HG03521 (cell line): Measurements from ENCODE around the gene GALNS.

Experiments used
- ATAC-seq: cut with Tn5 transposase; IDR thresholded peaks from one replicate; pipeline ENCODE4 v1.9.1; 2021; ENCODE audit warnings: mild to moderate bottlenecking, moderate library complexity; ENCODE audit not compliant: unreplicated experiment

Gene GALNS

DNA sequence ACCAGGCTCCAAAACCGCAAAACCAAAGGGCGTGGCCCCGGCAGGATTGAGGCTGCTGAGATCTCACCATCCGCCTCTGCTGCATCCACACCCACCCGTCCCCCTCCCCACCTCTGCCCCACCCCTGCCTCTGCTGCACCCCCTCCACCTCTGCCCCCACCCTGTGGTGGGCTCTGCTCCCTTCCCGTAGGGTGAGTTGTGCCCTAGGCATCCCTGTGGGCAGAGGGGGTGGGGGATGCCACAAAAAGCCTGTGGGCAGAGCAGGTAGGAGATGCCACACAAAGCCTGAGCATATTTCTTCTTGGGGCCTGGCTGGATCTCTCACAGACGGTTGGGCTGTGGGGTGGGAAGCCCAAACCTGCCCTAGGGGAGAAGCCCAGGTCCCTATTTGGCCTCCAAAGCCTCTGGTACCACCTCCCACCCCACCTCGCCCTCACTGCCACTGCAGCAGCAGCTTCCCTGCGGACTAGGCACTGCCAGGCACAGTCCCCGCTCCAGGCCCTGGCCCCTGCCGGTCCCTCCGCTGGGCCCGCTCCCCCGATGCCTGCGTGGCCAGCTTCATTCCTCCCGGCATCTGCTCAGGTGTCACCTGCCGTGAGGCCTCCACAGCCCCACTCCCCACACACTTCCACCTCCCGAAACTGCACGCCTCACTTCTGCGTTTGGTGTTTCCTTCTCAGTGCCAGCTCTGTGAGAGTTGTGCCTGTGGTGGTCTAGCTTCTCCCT, 21.0 kb upstream of the GALNS start:
- no peak for ATAC-seq

DNA sequence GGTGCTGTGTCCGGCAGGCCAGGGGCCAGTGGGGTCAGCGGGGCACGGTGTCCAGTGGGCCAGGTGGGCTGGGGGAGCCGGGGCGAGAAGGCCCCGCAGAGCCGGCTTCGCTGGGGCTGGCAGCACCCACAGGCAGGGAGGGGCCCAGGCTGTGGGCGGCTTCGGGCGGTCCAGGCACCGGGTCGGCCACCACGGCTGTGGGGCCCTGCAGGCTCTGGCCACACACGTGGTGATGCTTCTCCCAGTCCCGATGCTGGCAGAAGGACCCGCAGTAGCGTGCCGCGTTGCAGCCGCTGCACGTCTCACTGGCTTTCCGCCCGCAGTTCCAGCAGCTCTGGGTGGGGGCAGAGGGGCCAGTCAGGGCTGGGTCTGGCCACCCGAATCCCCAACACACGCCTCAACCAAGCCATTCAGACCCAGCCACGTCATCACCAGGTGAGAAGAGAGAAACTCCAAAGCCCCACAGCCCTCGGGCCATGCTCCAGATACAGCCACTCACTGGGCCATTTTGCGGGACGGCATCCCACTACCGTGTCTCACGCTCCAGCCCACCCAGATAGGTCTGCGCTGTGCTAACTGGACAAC, 20.3 kb upstream of the GALNS start:
- ATAC-seq = no peak

DNA sequence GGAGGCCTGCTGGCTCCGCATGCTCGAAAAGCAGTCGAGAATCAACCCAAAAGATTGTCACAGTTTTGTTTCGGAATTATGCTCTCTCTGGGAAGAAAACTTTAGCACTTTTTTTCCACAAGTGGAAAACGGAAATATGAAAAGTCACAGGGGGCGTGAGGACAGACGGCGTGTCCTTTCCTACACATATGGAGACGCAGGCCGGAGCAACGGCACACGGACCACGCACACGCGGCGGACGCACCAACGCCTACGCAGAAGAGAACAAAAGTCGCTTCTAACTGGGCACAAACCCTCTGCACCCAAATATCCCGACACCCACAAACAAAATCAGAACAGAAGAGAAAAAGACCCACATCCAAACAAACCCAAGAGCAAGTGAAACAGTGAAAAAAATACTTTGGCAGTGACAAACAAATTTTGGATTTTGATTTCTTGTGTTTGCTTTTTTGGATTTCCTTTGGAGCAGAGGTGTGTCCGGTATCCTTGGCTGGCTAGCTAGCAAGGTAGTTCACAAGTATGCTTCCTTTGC, 19.0 kb upstream of the GALNS start:
- no peak for ATAC-seq

DNA sequence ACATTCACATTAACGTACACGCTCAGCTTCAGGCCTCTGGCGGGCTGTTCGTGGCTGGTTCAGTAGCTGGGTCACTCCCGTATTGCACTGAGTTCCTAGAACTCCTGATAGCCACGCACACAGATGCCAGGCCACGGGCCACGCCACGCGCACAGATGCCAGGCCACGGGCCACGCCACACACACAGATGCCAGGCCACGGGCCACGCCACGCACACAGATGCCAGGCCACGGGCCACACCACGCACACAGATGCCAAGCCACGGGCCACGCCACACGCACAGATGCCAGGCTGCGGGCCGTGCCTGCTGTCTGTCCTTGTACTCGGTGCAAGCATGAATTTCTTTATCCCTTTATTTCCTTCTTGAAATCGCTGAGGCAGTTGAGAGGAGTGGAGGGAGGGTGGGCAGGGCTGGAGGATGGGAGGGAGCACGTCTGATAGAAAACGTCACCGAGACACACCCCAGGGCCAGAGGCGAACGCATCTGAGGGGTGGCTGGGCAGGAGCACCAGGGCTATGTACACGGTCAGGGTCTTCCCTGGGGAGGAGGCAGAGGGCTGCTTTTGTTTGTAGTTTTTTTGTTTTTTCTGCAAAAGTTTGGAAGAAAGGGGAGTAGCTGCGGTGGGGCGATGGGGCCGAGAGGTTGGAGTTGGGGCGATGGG, 18.3 kb upstream of the GALNS start:
- ATAC-seq = no peak

DNA sequence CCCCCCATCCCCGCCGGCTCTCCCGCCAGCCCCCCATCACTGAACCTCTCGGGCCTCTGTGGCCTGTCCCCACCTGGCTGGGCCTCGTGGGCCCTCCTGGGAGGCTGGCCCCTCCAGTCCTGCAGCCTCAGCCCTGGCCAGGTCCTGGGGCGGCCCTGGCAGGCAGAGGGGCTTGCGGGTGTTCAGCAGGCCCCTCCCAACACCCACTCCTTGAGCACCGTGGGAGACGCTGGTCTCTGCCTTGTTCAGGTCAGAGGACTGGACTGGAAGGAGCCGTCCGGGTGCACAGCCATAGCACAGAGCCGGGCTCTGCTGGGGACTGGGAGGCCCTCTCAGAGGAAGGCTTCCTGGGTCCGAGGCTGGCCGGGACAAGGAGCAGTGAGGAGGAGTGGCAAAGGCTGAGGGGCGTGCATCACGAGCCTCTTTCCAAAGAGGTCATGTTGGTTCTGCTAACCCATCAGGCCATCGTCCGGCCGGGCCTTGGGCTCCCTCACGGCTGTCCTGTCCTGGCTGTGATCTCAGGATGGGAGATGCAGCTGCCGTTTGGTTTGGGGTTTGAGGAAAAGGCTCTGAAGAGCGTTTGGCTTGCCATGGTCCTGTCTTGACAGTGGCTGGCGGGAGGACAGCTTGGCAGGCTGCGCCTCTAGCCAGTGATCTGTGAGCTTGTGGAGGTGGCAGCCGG, 16.0 kb upstream of the GALNS start:
- ATAC-seq = no peak

DNA sequence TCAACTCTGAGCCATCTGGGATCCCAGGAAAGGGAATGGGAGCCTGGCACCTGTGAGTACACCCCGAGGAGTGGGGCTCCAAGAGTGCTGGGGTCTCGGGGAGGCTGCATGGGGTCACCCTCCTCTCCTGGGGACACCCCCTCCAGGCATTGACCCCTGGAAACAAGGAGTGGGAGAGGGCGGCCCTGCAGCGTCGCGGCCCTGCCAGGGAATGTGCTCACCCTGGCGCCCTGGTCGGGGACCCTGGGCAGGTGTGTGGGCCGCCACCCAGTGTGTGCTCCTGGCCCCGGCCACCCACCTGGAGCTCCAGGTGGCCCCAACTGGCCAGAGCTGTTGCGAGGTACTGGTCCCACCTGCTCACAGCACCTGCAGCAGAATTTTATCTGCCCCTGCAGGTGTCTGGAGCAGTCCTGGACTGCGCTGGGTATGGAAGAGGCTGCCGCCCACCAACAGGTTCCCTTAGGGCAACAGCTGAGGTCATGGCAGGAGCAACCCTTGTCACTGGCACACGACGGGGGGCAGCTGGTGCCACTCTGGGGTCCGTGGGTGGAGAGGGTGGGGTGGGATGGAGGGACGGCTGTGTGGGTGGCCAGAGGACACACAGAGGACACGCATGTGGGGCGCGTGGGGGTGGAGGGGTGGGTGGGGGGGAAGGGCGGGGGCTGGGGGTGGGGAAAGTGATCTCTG, 15.1 kb upstream of the GALNS start:
- no peak for ATAC-seq

DNA sequence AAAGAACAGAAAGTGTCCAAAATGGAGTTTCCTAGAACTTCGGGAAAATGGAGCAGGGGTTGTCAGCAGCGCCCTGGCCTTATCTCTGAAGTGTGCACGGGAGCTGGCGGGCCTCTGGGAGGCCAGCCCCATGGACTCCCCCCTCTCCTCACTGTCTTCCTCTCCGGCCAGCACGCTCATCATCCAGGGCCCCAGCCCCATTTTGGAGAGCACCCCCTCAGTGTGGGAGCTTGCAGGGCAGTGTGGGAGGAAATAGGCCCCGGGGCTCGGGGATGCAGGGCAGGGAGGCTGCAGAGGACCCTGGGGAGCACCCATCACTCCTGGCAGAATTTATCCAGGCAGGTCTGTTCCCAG, 14.6 kb upstream of the GALNS start:
- no peak for ATAC-seq

DNA sequence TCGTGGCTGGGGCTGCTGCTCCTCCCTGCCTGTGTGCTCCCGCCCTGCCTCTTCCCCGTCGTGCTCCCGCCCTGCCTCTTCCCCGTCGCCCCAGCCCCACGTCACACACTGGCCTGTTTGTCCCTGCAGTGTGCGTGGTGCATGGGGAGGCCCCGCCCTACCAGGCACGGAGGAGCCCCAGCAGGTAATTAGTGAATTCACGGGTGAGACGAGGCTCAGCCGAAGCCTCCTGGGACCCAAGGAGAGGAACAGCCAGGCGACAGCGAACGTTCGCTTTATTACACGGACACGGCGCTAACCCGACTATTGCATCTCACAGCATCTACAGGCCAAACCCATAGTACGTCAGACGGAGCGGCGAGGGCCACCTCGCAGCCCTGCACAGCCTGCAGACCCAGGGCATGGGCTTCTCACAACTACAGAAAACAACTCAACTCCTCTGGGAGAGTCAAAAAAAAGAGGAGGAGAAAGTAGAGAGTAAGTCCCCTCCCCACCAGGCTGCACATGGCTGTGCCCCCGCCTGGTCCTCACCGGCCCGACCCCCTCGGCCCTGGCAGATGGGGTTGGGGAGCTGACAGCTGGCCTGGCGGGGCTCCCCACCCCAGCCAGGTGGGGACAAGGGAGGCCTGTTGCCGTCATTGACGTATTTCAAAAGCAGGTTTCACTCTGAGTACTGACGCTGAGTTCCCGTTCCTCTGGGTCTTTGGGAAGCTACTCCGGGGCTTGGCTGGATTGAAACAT, 14.0 kb upstream of the GALNS start:
- ATAC-seq = no peak

DNA sequence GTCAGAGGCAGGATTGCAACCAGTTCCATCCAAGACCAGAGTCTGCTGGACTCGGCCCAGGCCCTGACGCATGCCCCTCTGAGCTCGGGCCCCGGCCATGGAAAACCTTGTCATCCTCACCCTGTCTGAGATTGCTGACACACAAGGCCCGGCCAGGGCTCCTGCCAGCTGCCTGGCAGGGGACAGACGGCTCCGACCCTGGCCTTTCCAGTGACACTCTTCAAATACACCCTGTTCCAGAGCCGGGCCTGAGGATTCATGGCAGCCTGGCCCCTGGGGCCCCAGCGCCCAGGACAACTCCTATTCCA, 12.9 kb upstream of the GALNS start:
- ATAC-seq = no peak

DNA sequence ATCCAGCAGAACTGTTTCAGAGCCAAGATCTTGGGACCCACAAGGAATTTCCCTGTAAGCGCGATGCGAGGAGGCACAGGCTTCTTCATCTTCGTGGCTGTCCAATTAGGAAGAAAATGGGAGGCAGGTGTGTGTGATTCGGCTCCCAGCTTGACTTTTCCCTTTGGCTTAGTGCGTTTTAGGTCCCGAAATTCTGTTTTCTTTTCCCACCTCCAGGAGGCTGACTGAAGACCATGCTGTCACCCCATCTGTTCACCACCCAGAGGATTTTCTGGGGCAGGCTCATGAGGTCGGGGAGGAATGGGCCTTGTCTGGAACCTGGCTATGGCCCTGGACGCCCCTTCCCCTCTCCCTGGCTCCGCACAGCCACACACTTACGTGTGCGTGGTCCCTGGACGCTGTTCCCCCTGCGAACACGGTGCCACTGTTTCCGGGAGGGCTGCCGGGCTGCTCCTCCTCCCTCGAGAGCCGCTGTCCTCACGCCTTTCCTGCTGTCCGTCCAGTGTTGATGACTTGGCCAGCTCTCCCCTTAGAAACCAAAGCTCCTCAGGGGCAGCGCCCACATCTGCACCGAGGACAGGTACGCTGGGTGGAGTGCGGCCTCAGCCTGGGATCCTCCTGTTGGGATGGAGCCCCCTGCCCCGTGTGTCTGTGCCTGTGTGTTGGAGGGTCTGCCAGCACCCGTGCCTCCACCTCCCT, 12.4 kb upstream of the GALNS start:
- ATAC-seq = no peak

DNA sequence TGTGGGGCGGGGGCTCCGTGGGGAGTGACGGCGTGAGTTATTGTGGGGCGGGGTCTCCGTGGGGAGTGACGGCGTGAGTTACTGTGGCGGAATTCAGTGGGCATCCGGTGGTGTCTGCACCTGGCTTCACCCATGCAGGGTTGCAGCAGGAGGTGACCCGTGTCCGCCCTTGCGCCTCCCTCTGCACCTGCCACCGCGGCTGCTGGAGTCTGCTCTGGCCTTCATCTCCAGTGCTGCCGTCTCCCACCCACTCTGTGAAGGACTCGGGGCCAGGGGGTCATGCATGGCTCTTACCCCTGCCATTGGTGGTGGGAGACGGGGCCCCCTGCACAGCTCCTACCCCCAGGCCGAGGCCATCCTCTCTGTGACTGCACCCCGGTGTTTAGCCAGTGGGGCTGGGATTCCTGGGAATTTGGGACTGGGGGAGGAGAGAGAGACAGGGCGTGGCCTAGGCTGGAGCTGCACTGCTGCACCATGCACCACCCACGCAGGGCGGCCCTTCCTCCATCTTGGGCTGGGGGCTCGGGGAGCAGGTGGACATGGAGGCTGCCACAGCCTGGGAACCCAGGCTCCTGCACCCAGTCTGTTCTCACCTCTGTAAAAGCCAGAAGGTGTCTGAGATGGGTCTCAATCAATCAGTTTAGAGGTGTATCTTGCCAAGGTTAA, 11.0 kb upstream of the GALNS start:
- ATAC-seq = no peak

DNA sequence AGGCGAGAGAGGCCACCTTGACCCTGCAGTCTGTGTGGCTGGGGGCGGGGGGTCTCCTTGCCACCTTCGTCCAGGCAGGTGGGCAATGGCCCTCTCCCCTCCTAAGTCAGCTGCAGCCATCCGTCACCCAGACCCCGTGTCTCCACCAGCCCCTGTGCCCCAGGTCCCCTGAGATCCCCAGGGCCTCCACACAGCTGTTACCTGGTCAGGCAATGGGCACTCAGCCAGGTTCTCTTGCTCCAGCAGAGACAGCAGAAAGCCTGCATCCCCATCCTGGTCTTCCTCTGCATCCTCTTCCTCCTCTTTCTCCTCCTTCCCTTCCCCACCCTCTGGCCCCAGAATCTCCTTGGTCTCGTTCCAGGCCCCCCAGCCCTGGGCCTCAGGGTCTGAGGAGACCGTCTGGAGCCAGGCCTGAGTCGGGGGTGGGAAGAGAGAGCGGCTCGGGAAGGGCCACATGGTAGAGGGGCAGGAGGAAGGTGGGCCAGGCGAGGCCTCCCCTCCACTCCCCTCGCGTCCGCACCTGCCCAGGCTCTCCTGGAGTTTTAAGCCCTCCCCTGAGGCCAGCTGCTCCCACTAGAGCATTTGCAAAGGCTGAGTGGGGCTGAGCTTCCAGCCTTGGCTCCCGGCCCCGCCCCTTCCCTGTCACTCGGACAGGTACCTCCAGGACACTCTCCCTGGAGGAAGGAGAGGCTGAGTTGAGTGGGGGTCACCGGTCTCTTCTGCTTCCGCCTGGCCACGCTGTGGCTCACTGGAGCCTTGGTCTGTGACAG, 9.6 kb upstream of the GALNS start, which contains the start of gene PABPN1L:
TSS of gene PABPN1L (minus strand) at position 510 of the 770 bp plus-strand sequence. CDS start at position 456, 54 bp downstream.
- no peak for ATAC-seq

DNA sequence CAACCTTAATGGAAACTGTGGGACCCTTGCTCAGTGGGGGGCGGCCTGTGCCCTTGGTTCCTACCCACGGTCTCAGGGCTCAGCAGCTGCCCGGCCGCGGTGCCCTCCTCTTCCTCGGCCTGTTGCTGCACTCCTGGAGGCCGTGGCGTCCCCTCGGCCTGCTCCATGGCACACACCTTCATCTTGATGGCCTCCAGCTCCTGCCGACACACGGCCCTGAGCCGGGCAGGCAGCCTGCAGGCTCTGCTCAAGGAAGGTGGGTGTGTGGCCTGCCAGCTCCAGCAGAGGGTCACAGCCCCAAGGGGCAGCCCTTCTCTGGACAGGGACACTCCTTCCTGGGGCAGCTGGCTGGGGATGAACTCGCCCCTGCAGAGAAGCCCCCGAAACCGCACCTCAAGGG, 9.0 kb upstream of the GALNS start:
- no peak for ATAC-seq

DNA sequence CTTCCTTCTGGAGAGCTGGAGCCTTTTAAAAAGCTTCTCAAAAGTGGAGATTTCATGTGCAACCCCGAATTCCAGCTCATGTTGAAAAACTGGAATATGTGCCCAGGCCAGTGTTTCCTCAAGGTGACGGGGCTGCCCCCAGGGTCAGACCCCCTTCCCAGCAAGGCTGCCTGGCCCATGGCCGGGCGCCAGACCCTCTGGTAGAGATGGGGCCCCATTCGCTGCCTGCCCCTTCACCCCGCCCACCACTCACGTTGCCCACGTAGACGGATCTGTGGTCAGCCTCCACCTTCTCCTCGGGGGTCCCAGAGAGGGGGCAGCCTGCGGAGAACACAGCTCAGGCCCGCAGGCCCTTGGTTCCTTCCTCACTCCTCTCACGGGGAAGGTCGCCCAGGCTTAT, 8.6 kb upstream of the GALNS start:
- no peak for ATAC-seq

DNA sequence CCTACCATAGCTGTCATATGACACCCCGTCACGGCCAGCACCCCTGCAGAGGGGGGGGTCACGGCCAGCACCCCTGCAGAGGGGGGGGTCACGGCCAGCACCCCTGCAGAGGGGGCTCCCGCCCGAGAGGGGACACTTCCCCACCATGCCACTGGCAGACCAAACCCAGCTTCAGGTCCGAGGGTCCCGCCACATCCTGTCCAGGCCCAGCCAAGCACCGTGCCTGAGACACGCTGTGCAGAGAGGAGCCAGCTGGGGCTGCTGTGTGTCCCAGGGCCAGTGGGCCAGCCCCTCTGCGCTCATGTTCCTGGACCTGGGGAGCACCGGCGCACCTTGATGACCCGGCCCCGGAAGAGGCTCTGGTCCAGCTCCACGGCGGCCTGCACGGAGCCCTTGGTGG, 7.8 kb upstream of the GALNS start:
- no peak for ATAC-seq

DNA sequence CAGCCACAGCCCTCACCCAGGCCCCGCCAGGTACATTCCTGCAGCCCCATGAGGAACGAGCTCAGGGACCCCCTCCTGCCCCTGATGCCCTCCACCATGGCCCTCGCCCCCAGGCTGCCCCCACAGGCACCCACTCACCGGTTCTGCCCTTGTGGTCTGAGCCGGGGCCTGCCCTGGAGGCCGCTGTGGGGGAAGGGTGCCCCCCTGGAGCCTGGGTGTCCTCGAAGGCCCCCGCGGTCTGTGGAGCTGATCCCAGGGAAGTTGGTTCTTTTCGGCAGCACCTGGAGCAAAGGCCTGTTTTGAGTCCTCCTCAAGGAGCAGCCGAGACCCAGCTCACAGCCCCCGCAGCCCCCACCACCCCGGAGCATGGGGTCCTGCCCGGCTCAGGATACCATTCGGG, 7.4 kb upstream of the GALNS start:
- ATAC-seq = no peak

DNA sequence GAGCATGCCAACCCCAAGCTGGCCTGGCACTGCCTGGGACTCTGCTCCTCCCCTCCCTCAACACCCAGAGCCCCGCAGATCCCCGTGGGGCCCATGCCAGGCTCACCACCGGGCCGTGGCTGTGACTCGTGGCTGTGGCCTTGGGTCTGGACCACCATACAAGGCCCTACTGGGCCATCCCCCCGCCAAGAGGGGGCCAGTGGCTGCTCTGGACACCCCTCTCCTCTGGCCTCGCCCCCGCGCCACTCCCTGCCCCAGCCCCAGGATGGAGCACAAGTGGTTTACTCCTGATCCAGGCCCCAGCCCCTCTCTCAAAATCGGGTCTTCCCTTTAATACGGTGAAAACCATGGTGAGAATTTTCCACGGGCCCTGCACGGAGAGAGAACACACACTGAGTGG, 6.7 kb upstream of the GALNS start:
- ATAC-seq = no peak

DNA sequence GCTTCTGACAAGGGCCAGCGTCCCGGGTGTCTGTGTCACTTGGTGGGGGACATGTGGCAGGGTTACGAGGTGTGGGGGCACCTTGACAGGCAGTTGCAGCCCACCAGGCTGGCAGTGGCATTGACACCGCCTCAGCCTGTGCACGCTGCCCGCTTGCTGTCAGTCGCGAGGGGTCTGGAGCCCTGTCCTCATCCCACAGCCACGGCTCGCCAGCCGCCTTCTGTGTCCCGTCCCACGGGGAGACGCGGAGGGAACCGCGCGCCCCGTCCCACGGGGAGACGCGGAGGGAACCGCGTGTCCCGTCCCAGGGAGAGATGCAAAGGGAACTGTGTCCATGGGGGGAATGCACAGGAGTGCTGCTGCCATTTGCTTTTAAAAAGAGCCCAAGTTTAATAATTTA, 6.2 kb upstream of the GALNS start:
- ATAC-seq = no peak

DNA sequence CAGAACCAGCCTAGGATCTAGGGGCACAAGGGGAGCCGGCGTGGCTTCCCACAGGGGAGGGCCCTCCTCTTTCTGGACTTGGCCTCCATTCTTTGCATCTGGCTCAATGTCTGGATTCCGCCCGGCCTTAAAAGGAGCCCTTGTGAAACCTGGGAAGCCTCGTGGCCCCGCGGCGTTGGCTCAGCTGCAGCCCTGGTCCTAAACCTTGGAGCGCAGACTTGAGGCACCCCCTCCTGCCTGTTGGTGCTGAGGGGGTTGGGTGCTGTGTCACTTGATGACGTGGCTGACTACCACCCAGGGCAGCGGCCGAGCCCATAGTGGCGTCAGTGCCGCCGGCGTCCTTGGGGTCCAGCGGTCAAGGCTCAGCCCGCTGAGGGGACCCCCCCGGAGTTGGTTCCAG, 4.6 kb upstream of the GALNS start:
- no peak for ATAC-seq
